SU-DHL-6 (cell line): ENCODE results near the gene PRR5.

ENCODE experiments used
- H2AFZ ChIP-seq: fragments of 200-600 bp; sonication (generic); 2 replicates; pipeline ENCODE4 v1.6.1; 2014; ENCODE audit warnings: low read depth, mild to moderate bottlenecking, moderate library complexity, mixed read lengths, antibody characterized with exemption, low read length; ENCODE audit not compliant: severe bottlenecking
- H3F3A ChIP-seq: fragments of 200-600 bp; shearing (Covaris generic); 2 replicates; pipeline ENCODE4 v1.6.0; 2016; ENCODE audit warnings: antibody characterized with exemption, mild to moderate bottlenecking; ENCODE audit not compliant: insufficient read depth
- H3K27ac ChIP-seq: fragments of 200-600 bp; sonication (generic); 2 replicates; pipeline ENCODE4 v1.5.1; 2016; ENCODE audit warnings: low read depth, mild to moderate bottlenecking, low read length, moderate library complexity, mixed read lengths
- H3K27me3 ChIP-seq: fragments of 200-600 bp; sonication (generic), shearing (Covaris generic); 2 replicates; pipeline ENCODE4 v1.6.0; 2014; ENCODE audit warnings: mild to moderate bottlenecking, low read length
- H3K36me3 ChIP-seq: fragments of 200-600 bp; sonication (generic); 2 replicates; pipeline ENCODE4 v1.6.1; 2014; ENCODE audit warnings: mild to moderate bottlenecking, low read length, mixed read lengths
- H3K4me2 ChIP-seq: fragments of 300-600, 200-600 bp; shearing (Covaris generic), sonication (generic); 2 replicates; pipeline ENCODE4 v1.6.0; 2014; ENCODE audit warnings: low read length, low read depth, mild to moderate bottlenecking; ENCODE audit not compliant: poor library complexity, severe bottlenecking
- H3K4me3 ChIP-seq: fragments of 200-600 bp; sonication (generic); 2 replicates; pipeline ENCODE4 v1.5.1; 2014; ENCODE audit warnings: antibody characterized with exemption, low read length, mild to moderate bottlenecking, mixed read lengths; ENCODE audit not compliant: insufficient read depth, poor library complexity, severe bottlenecking
- H3K79me2 ChIP-seq: fragments of 200-600 bp; sonication (generic); 2 replicates; pipeline ENCODE4 v1.6.1; 2014; ENCODE audit warnings: mild to moderate bottlenecking, low read length, moderate library complexity; ENCODE audit not compliant: insufficient read depth
- H3K9ac ChIP-seq: fragments of 200-600 bp; sonication (generic); 2 replicates; pipeline ENCODE4 v1.7.0; 2014; ENCODE audit warnings: mild to moderate bottlenecking, low read length
- H3K9me2 ChIP-seq: fragments of 200-600 bp; sonication (generic); replicated peaks from 2 replicates; pipeline ENCODE4 v1.6.1; 2014; ENCODE audit warnings: low read length; ENCODE audit not compliant: insufficient read depth
- H3K9me3 ChIP-seq: fragments of 200-600 bp; sonication (generic); 2 replicates; pipeline ENCODE4 v1.6.1; 2014; ENCODE audit warnings: low read length, mixed read lengths; ENCODE audit not compliant: insufficient read depth
- H4K20me1 ChIP-seq: fragments of 200-600 bp; sonication (generic); 2 replicates; pipeline ENCODE4 v1.6.1; 2014; ENCODE audit warnings: low read depth, mild to moderate bottlenecking, antibody characterized with exemption, low read length, moderate library complexity, mixed read lengths
- CTCF ChIP-seq: fragments of 200-600 bp; sonication (generic); IDR thresholded peaks from one replicate; pipeline ENCODE4 v1.5.1; 2017; ENCODE audit warnings: antibody characterized with exemption, mild to moderate bottlenecking, low read length, moderate library complexity; ENCODE audit not compliant: insufficient read depth, poor library complexity, severe bottlenecking
- EZH2phosphoT487 ChIP-seq: fragments of 200-600 bp; sonication (generic), shearing (Covaris generic); conservative IDR thresholded peaks from 2 replicates; pipeline ENCODE4 v1.6.1; 2018; ENCODE audit warnings: mild to moderate bottlenecking, antibody characterized with exemption, low read length, moderate library complexity, mixed read lengths

PRR5 gene

GRCh38 chr22:44712962-44713361, 11.0 kb downstream of the PRR5 start:
- H3K9me2 ChIP-seq: no peaks in the 10 kb centered on the region
- no peaks in the 10 kb centered on the region for H3K27me3 ChIP-seq

GRCh38 chr22:44714703-44715350, 12.8 kb downstream of the PRR5 start:
- Histone ChIP-seq H3K36me3 (no peaks in the 10 kb centered on the region), H4K20me1 (no peaks in the 10 kb centered on the region), H3K4me2 (no peak overlapping the region), H3K9me2 (no peaks in the 10 kb centered on the region), H3K4me3 (no peak overlapping the region), H3K27ac (no peak overlapping the region), H3K9me3 (no peaks in the 10 kb centered on the region), H3K79me2 (no peaks in the 10 kb centered on the region), H3K27me3 (no peaks in the 10 kb centered on the region), H2AFZ (no peak overlapping the region), H3K9ac (no peak overlapping the region), H3F3A (no peaks in the 10 kb centered on the region)
- no peak for TF ChIP-seq EZH2phosphoT487
- no peak for TF ChIP-seq CTCF

More at GRCh38 chr22:44712962-44713361, 11.0 kb downstream of the PRR5 start:
- H3K79me2 ChIP-seq: no peaks in the 10 kb centered on the region
- TF ChIP-seq CTCF (no peak), EZH2phosphoT487 (no peak)
- H3F3A ChIP-seq: no peaks in the 10 kb centered on the region
- no peak overlapping the region for H3K27ac ChIP-seq
- H3K4me2 ChIP-seq: no peak overlapping the region
- H4K20me1 ChIP-seq: no peaks in the 10 kb centered on the region
- no peaks in the 10 kb centered on the region for H3K9me3 ChIP-seq
- no peak overlapping the region for H3K4me3 ChIP-seq
- no peak overlapping the region for H3K9ac ChIP-seq
- H2AFZ ChIP-seq: no peak overlapping the region
- no peaks in the 10 kb centered on the region for H3K36me3 ChIP-seq

GRCh38 chr22:44718418-44718817, 16.4 kb downstream of the PRR5 start:
- Histone ChIP-seq H3K4me2 (no peak overlapping the region), H3K9ac (no peak overlapping the region), H3K9me3 (no peaks in the 10 kb centered on the region), H3K4me3 (no peak overlapping the region), H4K20me1 (no peaks in the 10 kb centered on the region), H3K27me3 (no peaks in the 10 kb centered on the region), H3K36me3 (no peaks in the 10 kb centered on the region), H3F3A (no peaks in the 10 kb centered on the region), H2AFZ (no peak overlapping the region), H3K79me2 (no peaks in the 10 kb centered on the region), H3K9me2 (no peaks in the 10 kb centered on the region), H3K27ac (no peak overlapping the region)
- TF ChIP-seq CTCF (no peak), EZH2phosphoT487 (no peak)
